Measurements from ENCODE around the gene IL17RB.
A peak's percentile ranks its signal among the peaks of the same experiment; 100 is the strongest.

Gene IL17RB

GRCh38 chr3:53865732-53866499 lies 19.5 kb downstream of the IL17RB start:
- ChIA-PET POLR2A (ENCODE audit: low non-redundant PET) (no interaction called here), CTCF (no interaction called here)
- TF ChIP-seq, protein P1, sequence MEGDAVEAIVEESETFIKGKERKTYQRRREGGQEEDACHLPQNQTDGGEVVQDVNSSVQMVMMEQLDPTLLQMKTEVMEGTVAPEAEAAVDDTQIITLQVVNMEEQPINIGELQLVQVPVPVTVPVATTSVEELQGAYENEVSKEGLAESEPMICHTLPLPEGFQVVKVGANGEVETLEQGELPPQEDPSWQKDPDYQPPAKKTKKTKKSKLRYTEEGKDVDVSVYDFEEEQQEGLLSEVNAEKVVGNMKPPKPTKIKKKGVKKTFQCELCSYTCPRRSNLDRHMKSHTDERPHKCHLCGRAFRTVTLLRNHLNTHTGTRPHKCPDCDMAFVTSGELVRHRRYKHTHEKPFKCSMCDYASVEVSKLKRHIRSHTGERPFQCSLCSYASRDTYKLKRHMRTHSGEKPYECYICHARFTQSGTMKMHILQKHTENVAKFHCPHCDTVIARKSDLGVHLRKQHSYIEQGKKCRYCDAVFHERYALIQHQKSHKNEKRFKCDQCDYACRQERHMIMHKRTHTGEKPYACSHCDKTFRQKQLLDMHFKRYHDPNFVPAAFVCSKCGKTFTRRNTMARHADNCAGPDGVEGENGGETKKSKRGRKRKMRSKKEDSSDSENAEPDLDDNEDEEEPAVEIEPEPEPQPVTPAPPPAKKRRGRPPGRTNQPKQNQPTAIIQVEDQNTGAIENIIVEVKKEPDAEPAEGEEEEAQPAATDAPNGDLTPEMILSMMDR (conservative IDR thresholded peaks at IDR 0.05; ENCODE audit: low read depth) = no peak
- DNase-seq (ENCODE audit: low spot score) = no peak
- no peak overlapping the region for H3K27ac ChIP-seq

DNA sequence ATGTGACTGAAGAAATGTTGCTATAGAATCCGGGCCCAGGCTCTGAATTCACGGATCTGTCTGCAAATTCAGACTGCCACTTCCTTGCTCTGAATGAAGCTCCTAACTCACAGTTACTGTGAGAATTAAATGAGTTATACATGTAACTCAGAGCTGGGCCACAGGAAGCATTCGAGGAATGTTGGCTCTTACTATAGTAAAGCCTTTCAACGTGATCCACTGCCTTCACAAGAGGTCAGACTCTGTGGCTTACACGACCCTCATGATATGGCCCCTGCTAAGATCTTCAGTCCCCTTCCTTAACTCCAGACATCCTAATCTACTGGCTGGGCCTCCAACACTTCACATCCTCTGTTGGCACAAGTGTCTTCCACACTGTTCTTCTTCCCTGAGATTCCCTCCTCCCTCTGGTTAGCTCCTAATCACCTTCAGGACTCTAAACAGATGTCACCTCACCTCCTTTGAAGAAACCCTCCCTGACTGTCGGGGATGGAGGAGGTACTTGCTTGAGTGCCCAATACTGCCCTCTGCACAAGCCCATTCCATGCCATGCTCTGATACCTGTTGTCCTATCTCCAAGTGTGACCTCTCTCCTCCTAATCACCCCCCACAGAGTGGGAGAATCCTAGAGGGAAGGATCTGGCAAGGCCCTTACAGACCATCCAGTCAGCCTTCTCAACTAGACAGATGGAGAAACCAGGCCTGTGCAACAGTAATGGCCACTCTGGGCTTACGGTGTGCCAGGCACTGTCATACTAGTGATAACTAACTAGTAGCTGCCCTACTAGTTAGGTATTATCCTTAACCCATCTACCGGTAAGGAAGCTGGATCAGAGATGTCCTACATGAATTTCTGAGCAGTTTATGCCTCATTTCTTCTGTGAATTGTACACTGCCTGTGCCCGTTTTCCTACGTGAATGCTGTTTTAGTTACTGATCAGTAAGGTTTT lies 34.3 kb downstream of the IL17RB start:
- ChIA-PET POLR2A (ENCODE audit: low non-redundant PET) (no interaction called here), CTCF (no interaction called here)
- no peak for DNase-seq (ENCODE audit: low spot score)
- H3K27ac ChIP-seq = no peak overlapping the region
- TF ChIP-seq, protein P1 (conservative IDR thresholded peaks at IDR 0.05; ENCODE audit: low read depth) = no peak

DNA sequence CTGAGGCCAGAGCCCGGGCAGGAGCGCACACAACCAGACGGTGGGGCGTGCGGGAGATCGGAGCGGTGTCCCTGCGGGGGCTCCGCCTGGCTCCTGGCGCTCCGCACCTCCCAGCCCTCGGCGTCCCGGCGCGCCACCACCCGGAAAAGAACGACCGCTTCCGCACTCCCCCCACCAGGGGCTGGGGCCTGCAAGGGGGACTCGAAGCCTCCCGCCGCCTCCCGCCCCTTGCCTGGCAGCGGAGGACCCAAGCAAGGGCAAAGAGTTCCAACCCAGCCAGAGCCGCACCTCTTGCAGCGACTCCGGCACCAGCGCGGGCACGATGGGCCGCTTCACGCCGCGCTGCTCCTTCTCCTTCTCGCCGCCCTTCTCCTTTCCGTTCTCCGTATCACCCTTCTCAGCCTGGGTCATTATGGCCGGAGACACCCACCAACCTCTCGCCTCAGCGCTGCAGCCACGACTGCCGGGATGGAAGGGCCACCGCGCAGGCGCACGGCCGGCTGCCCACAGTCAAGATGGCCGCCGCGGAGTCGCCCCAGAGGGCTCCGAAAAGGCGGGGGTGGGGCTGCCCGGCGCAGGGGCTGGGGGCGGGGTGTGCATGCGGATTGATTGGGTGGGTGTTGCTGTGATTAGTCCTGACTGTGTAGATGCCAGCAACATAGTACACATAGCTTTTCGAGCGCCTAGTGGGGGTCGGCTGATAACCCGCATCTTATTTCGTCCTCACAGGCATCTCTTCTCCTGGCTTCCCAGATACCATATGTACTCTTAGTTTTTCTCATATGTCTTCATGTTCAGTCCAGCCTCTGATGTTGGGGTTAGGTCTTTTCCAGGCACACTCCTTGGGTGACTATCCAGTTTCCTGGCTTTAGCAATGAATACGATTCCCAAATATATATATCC lies 35.6 kb downstream of the IL17RB start, which contains the start of gene ACTR8:
Gene ACTR8 (minus strand): TSS at position 462 of the 903 bp plus-strand sequence. CDS start 51 bp downstream, at position 411.
- H3K27ac ChIP-seq = peak within 1 kb of the TSS; percentile 79
- peak; percentile 70 for DNase-seq (ENCODE audit: low spot score)
- ChIA-PET POLR2A (ENCODE audit: low non-redundant PET) (no interaction called here), CTCF (no interaction called here)
- TF ChIP-seq, protein P1 (conservative IDR thresholded peaks at IDR 0.05; ENCODE audit: low read depth) = no peak; the same call in 1 of the 2 replicates

DNA sequence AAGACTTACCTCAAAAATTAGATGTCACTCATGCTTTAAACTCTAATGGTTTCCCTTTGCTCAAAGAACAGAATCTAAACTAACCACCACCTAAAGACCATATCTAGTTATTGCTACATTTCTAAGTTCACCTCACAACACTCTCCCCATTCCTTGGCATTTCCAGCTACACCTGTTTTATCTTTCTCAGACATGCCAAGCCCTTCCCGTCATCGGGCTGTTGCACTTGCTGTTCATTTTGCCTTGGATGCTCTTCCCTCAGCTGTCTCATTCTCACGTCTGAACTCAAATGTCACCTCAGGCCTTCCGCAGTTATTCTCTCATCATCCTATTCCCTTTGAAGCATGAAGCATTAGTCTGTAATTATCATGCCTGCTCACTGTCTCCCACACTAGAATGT lies 36.6 kb downstream of the IL17RB start:
- CTCF ChIA-PET = no interaction called here
- DNase-seq (ENCODE audit: low spot score) = no peak
- TF ChIP-seq, protein P1 (conservative IDR thresholded peaks at IDR 0.05; ENCODE audit: low read depth) = no peak
- POLR2A ChIA-PET (ENCODE audit: low non-redundant PET) = no interaction called here
- no peak overlapping the region for H3K27ac ChIP-seq

DNA sequence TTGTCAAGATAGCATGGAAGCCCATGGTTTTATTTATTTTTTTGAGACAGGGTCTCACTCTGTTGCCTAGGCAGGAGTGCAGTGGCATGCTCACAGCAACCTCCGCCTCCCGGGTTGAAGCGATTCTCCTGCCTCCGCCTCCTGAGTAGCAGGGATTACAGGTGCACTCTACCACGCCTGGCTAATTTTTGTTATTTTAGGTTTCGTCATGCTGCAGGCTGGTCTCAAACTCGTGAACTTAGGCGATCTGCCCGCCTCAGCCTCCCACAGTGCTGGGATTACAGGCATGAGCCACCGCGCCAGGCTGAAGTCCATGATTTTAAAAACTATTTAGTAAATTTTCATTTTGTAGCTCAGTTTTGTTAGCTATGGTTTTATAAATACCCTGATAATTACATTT lies 38.3 kb downstream of the IL17RB start:
- no peak overlapping the region for H3K27ac ChIP-seq
- ChIA-PET CTCF (no interaction called here), POLR2A (ENCODE audit: low non-redundant PET) (no interaction called here)
- no peak for DNase-seq (ENCODE audit: low spot score)
- TF ChIP-seq, protein P1 (conservative IDR thresholded peaks at IDR 0.05; ENCODE audit: low read depth) = no peak

DNA sequence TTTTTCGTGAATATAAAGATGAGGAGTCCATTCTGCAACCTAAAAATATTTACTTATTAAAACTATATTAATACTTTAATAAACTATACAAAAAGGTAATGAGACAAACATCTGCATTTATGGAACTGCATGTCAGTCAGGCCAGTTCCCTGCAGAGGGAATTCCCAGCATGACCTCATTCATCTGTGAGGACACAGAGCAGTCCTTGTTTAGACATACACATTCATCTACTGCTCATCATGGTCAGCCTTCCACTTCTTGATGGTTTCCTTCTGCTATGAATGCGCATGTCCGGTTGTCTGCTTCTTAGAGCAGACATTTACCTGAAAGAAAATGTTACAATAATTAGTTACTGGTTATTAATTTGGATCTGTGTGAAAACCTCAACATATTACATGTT lies 38.9 kb downstream of the IL17RB start:
- no peak for DNase-seq (ENCODE audit: low spot score)
- TF ChIP-seq, protein P1 (conservative IDR thresholded peaks at IDR 0.05; ENCODE audit: low read depth) = no peak
- ChIA-PET POLR2A (ENCODE audit: low non-redundant PET) (no interaction called here), CTCF (no interaction called here)
- H3K27ac ChIP-seq = no peak overlapping the region
